ENCODE data around the gene C19orf67. TPM values are rescaled to one million over a fixed set of nuclear protein-coding genes. Genes with fewer than 3 reads are reported as not detected.

Gene C19orf67
- total RNA-seq, 1 experiment from 2014 or later, result not detected

GRCh38 chr19:14107581-14108461, 22.2 kb upstream of the C19orf67 start:
- H2AFZ ChIP-seq (ENCODE audit: low read depth, low read length, poor library complexity, severe bottlenecking), result no peak overlapping the region
- H3K4me3 ChIP-seq (replicated peaks in 1 of 2; ENCODE audit: low read depth in 1 of 2, low read length in 2 of 2), result no peak overlapping the region
- intact Hi-C loops (cut with micrococcal nuclease), result no loop called here
- peaks cover 0 to 2% of the 10 kb centered on the region in 2 experiments; a peak in 2 of 4 replicates for H3K36me3 ChIP-seq (ENCODE audit: control insufficient read depth in 1 of 2, insufficient read depth in 2 of 2, low read length in 2 of 2)
- POLR2A ChIA-PET, result no interaction called here
- RAD21 ChIA-PET (ENCODE audit: low non-redundant PET in 1 of 2, low total read pairs in 2 of 2, uncharacterized antibody in 2 of 2, unreplicated experiment in 2 of 2), result no interaction called here
- ATAC-seq (no peak), DNase-seq (ENCODE audit: low read depth, low spot score) (no peak)
- no peak overlapping the region for H3K4me2 ChIP-seq (ENCODE audit: low read length)
- no peaks in the 10 kb centered on the region for H3K9me3 ChIP-seq (ENCODE audit: control insufficient read depth in 1 of 2, insufficient read depth in 1 of 2, low read depth in 1 of 2, low read length in 2 of 2)
- no peaks in the 10 kb centered on the region for H3K27me3 ChIP-seq (ENCODE audit: insufficient read depth, low read length)
- CTCF ChIA-PET, result no interaction called here
- H3K4me1 ChIP-seq (ENCODE audit: control insufficient read depth in 1 of 2, insufficient read depth in 2 of 2, low read length in 2 of 2), result peaks cover 4 to 5% of the 10 kb centered on the region in 2 experiments; a peak in 3 of 4 replicates
- BruUV-seq (replicated peaks), result no TSS peak
- no peak overlapping the region for H3K27ac ChIP-seq (ENCODE audit: low read depth, low read length)
- no peak overlapping the region for H3K9ac ChIP-seq (ENCODE audit: low read length)
- H3K9me2 ChIP-seq (ENCODE audit: insufficient read depth), result no peaks in the 10 kb centered on the region
- no peaks in the 10 kb centered on the region for H4K20me1 ChIP-seq (ENCODE audit: insufficient read depth)
- H3K79me2 ChIP-seq (ENCODE audit: insufficient read depth, low read length), result peaks cover 5% of the 10 kb centered on the region; the same call in 1 of the 2 replicates
- TF ChIP-seq CBX3 (IDR thresholded peaks at IDR 0.05; ENCODE audit: low read depth), result no peak
- TF ChIP-seq RAD21 (IDR thresholded peaks at IDR 0.05; ENCODE audit: low read depth), result no peak
- no peak for TF ChIP-seq EZH2 (IDR thresholded peaks at IDR 0.05)
- no peak for TF ChIP-seq ATF3 (IDR thresholded peaks at IDR 0.05)
- TF ChIP-seq CTCF (IDR thresholded peaks at IDR 0.05 in 2 of 3, conservative IDR thresholded peaks at IDR 0.05 in 1 of 3; ENCODE audit: borderline replicate concordance in 1 of 3, insufficient read depth in 1 of 3, low read depth in 2 of 3, low read length in 2 of 3), result no peak
- TF ChIP-seq ZNF274 (IDR thresholded peaks at IDR 0.05; ENCODE audit: low read depth, low read length), result no peak
- TF ChIP-seq MAX (IDR thresholded peaks at IDR 0.05), result no peak
- no peak for TF ChIP-seq SRF (IDR thresholded peaks at IDR 0.05; ENCODE audit: low read depth)
- TF ChIP-seq EZH2phosphoT487 (IDR thresholded peaks at IDR 0.05; ENCODE audit: borderline replicate concordance), result no peak
- no peak for TF ChIP-seq YY1 (IDR thresholded peaks at IDR 0.05; ENCODE audit: extremely low read depth, insufficient replicate concordance, low read depth, low read length)
- TF ChIP-seq POLR2A (IDR thresholded peaks at IDR 0.05; ENCODE audit: borderline replicate concordance, extremely low read depth, insufficient read depth, insufficient read length), result no peak
- TF ChIP-seq REST (IDR thresholded peaks at IDR 0.05; ENCODE audit: low read depth), result no peak
